WTC11 (cell line): Measurements from ENCODE around the gene UMOD. TPM values are rescaled to one million over a fixed set of nuclear protein-coding genes. Genes with fewer than 3 reads are reported as not detected.

Experiments used
- ATAC-seq: fragments of 200-7000 bp; cut with Tn5 transposase; 2 replicates; pipeline ENCODE4 v1.10.0; 2021; ENCODE audit warnings: mild to moderate bottlenecking, moderate library complexity
- CTCF ChIA-PET: fragments of 300-600 bp; sonication (Branson Sonifier 250); formaldehyde crosslinking; loops from one replicate; lab custom pipeline; 2021; ENCODE audit warnings: antibody characterized with exemption; lab: Charles Lee
- POLR2A ChIA-PET: fragments of 350-600 bp; sonication (Branson Sonifier 250); formaldehyde crosslinking; loops from one replicate; lab custom pipeline; 2021; ENCODE audit warnings: antibody characterized with exemption; lab: Charles Lee
- DNase-seq: peaks from one replicate; pipeline ENCODE4 v3.0.0; 2021; ENCODE audit warnings: low spot score
- H3K27ac Mint-ChIP-seq: 2 replicates; pipeline ENCODE4 v1.8.0; 2021; ENCODE audit warnings: mixed read lengths
- H3K27me3 Mint-ChIP-seq: 2 replicates; pipeline ENCODE4 v1.8.0; 2021; ENCODE audit warnings: low read depth, mild to moderate bottlenecking, moderate library complexity, mixed read lengths
- H3K36me3 Mint-ChIP-seq: 2 replicates; pipeline ENCODE4 v1.8.0; 2021; ENCODE audit warnings: mixed read lengths
- H3K4me1 Mint-ChIP-seq: 2 replicates; pipeline ENCODE4 v1.8.0; 2022; ENCODE audit warnings: mixed read lengths
- H3K4me3 Mint-ChIP-seq: 2 replicates; pipeline ENCODE4 v1.8.0; 2021; ENCODE audit warnings: mild to moderate bottlenecking, moderate library complexity, mixed read lengths
- H3K9me3 Mint-ChIP-seq: 2 replicates; pipeline ENCODE4 v1.8.0; 2021; ENCODE audit warnings: mixed read lengths
- ATF2 ChIP-seq: sonication (generic); formaldehyde crosslinking; IDR thresholded peaks from 2 replicates; pipeline ENCODE4 v1.8.1; 2022; ENCODE audit warnings: low read depth, missing genetic modification reagents, borderline replicate concordance
- ATF3 ChIP-seq: sonication (generic); formaldehyde crosslinking; conservative IDR thresholded peaks from 2 replicates; pipeline ENCODE4 v1.8.1; 2022; ENCODE audit warnings: mild to moderate bottlenecking, missing genetic modification reagents
- ATF6 ChIP-seq: sonication (generic); formaldehyde crosslinking; IDR thresholded peaks from 2 replicates; pipeline ENCODE4 v1.8.1; 2023; ENCODE audit warnings: mild to moderate bottlenecking, missing genetic modification reagents
- CBFB ChIP-seq: sonication (generic); formaldehyde crosslinking; IDR thresholded peaks from 2 replicates; pipeline ENCODE4 v1.8.1; 2022; ENCODE audit warnings: mild to moderate bottlenecking, low read depth, missing genetic modification reagents
- HMGA2 ChIP-seq: fragments of 250-450 bp; sonication (Bioruptor Pico); IDR thresholded peaks from 2 replicates; pipeline ENCODE4 v1.4.0; 2021; ENCODE audit warnings: mild to moderate bottlenecking, moderate library complexity
- IRF2 ChIP-seq: sonication (generic); formaldehyde crosslinking; IDR thresholded peaks from 2 replicates; pipeline ENCODE4 v1.8.0; 2022; ENCODE audit warnings: low read depth, missing genetic modification reagents, borderline replicate concordance
- NFE2L1 ChIP-seq: sonication (generic); formaldehyde crosslinking; IDR thresholded peaks from 2 replicates; pipeline ENCODE4 v1.8.1; 2023; ENCODE audit warnings: missing genetic modification reagents
- TP53 ChIP-seq: sonication (generic); formaldehyde crosslinking; IDR thresholded peaks from 2 replicates; pipeline ENCODE4 v1.8.1; 2023; ENCODE audit warnings: mild to moderate bottlenecking, missing genetic modification reagents
- total RNA-seq: library from RNA; stranded (reverse); gene quantifications from 3 replicates; pipeline ENCODE4 v1.2.3, GENCODE V29; 2021
- TF ChIP-seq, protein P1 (sequence below): sonication (generic); formaldehyde crosslinking; IDR thresholded peaks from 2 replicates; pipeline ENCODE4 v1.8.1; 2022; ENCODE audit warnings: mild to moderate bottlenecking, missing genetic modification reagents, moderate library complexity, borderline replicate concordance
- TF ChIP-seq, protein P2 (sequence below): sonication (generic); formaldehyde crosslinking; IDR thresholded peaks from 2 replicates; pipeline ENCODE4 v1.8.1; 2023; ENCODE audit warnings: mild to moderate bottlenecking, moderate library complexity, missing genetic modification reagents
- TF ChIP-seq, protein P3 (sequence below): sonication (generic); formaldehyde crosslinking; conservative IDR thresholded peaks from 2 replicates; pipeline ENCODE4 v1.8.1; 2023; ENCODE audit warnings: mild to moderate bottlenecking, low read depth, missing genetic modification reagents, moderate library complexity

Gene UMOD
- total RNA-seq, 1 experiment from 2014 or later = not detected

DNA sequence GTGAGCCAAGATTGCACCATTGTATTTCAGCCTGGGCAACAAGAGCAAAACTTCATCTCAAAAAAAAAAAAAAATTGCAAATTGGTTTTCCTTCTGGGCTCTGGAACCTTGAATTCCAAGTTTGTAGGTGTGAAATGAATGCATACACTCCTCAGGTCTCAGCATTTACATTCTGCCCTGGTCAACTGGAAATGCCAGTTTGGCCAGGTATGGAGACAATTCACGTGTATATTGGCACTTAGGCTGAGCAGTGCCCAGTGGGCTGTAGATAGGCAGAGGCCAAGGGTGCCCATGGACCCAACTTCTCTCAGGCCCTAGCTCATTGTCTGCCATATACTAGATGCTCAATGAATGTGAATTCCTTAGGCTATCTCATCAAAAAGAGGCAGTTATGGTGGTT, 36.3 kb upstream of the UMOD start:
- POLR2A ChIA-PET = interaction anchor here (0.7 kb wide), 1 partner anchor 558 kb away, joined by 5 read pairs; no protein-coding TSS in a partner anchor
- TF ChIP-seq HMGA2 (no peak), IRF2 (CRISPR knock-in tag) (no peak), ATF3 (no peak), ATF6 (CRISPR knock-in tag) (no peak), CBFB (no peak), TP53 (CRISPR knock-in tag) (no peak)
- TF ChIP-seq, protein P1, sequence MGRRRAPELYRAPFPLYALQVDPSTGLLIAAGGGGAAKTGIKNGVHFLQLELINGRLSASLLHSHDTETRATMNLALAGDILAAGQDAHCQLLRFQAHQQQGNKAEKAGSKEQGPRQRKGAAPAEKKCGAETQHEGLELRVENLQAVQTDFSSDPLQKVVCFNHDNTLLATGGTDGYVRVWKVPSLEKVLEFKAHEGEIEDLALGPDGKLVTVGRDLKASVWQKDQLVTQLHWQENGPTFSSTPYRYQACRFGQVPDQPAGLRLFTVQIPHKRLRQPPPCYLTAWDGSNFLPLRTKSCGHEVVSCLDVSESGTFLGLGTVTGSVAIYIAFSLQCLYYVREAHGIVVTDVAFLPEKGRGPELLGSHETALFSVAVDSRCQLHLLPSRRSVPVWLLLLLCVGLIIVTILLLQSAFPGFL = no peak
- TF ChIP-seq, protein P2, sequence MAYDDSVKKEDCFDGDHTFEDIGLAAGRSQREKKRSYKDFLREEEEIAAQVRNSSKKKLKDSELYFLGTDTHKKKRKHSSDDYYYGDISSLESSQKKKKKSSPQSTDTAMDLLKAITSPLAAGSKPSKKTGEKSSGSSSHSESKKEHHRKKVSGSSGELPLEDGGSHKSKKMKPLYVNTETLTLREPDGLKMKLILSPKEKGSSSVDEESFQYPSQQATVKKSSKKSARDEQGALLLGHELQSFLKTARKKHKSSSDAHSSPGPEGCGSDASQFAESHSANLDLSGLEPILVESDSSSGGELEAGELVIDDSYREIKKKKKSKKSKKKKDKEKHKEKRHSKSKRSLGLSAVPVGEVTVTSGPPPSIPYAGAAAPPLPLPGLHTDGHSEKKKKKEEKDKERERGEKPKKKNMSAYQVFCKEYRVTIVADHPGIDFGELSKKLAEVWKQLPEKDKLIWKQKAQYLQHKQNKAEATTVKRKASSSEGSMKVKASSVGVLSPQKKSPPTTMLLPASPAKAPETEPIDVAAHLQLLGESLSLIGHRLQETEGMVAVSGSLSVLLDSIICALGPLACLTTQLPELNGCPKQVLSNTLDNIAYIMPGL = no peak
- TF ChIP-seq, all 79 proteins: peak for 0
- no peaks in the 10 kb centered on the region for H3K36me3 Mint-ChIP-seq
- no peak overlapping the region for H3K4me3 Mint-ChIP-seq
- CTCF ChIA-PET = no interaction called here
- no peak for ATAC-seq
- DNase-seq = no peak
- H3K27ac Mint-ChIP-seq = no peak overlapping the region
- H3K9me3 Mint-ChIP-seq = no peaks in the 10 kb centered on the region
- H3K27me3 Mint-ChIP-seq = no peaks in the 10 kb centered on the region
- H3K4me1 Mint-ChIP-seq = peaks cover 12% of the 10 kb centered on the region

- no peaks in the 10 kb centered on the region for H3K36me3 Mint-ChIP-seq
- DNase-seq = no peak
- H3K27me3 Mint-ChIP-seq = no peaks in the 10 kb centered on the region
- no peak overlapping the region for H3K27ac Mint-ChIP-seq
- ChIA-PET CTCF (interaction anchor here (4.1 kb wide), 1 partner anchor 87 kb away, joined by 40 read pairs; no protein-coding TSS in a partner anchor), POLR2A (interaction anchor here (0.7 kb wide), 1 partner anchor 557 kb away, joined by 5 read pairs; no protein-coding TSS in a partner anchor)
- H3K4me1 Mint-ChIP-seq = peaks cover 9% of the 10 kb centered on the region
- no peak overlapping the region for H3K4me3 Mint-ChIP-seq
- TF ChIP-seq NFE2L1 (CRISPR knock-in tag) (no peak), TP53 (CRISPR knock-in tag) (no peak), ATF2 (CRISPR knock-in tag) (no peak)
- TF ChIP-seq, protein P3, sequence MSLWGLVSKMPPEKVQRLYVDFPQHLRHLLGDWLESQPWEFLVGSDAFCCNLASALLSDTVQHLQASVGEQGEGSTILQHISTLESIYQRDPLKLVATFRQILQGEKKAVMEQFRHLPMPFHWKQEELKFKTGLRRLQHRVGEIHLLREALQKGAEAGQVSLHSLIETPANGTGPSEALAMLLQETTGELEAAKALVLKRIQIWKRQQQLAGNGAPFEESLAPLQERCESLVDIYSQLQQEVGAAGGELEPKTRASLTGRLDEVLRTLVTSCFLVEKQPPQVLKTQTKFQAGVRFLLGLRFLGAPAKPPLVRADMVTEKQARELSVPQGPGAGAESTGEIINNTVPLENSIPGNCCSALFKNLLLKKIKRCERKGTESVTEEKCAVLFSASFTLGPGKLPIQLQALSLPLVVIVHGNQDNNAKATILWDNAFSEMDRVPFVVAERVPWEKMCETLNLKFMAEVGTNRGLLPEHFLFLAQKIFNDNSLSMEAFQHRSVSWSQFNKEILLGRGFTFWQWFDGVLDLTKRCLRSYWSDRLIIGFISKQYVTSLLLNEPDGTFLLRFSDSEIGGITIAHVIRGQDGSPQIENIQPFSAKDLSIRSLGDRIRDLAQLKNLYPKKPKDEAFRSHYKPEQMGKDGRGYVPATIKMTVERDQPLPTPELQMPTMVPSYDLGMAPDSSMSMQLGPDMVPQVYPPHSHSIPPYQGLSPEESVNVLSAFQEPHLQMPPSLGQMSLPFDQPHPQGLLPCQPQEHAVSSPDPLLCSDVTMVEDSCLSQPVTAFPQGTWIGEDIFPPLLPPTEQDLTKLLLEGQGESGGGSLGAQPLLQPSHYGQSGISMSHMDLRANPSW (CRISPR knock-in tag) = no peak
- no peaks in the 10 kb centered on the region for H3K9me3 Mint-ChIP-seq
- no peak for ATAC-seq
Observed at GRCh38 chr16:20387978-20388377, 35.5 kb upstream of the UMOD start.
